Measurements from ENCODE around the gene ZNF646. TPM values are rescaled to one million over a fixed set of nuclear protein-coding genes. Genes with fewer than 3 reads are reported as not detected.

ZNF646 gene
- total and polyA plus RNA-seq, 7 experiments from 2014 or later, result 3.9 to 49.1 (median 23.9) TPM

GRCh38 chr16:31078597-31079341 is 4.5 kb downstream of the ZNF646 start:
- no peak for DNase-seq
- POLR2A ChIA-PET, result interaction anchor here (0.6 to 2.0 kb wide), 3 partner anchors 13 to 101 kb away, joined by 3 to 6 read pairs (median 3); partner anchors contain the start of gene FUS
- no peaks in the 10 kb centered on the region for H3K27me3 ChIP-seq (ENCODE audit: control insufficient read depth in 2 of 2, insufficient read depth in 2 of 2, low read length in 2 of 2)
- intact Hi-C loops (cut with micrococcal nuclease), result no loop called here
- H3K27ac Mint-ChIP-seq, result peak overlapping the region in 1 of 9 donors; percentile 25
- peaks cover 0 to 5% of the 10 kb centered on the region in 2 donors for H3K4me1 ChIP-seq (ENCODE audit: control insufficient read depth in 2 of 2, insufficient read depth in 2 of 2, low read length in 2 of 2)
- peaks cover 0 to 35% (median 11%) of the 10 kb centered on the region in 5 donors for H3K36me3 Mint-ChIP-seq
- H3K27me3 Mint-ChIP-seq, result no peaks in the 10 kb centered on the region
- peaks cover 0 to 1% (median 0%) of the 10 kb centered on the region in 11 donors for H3K9me3 Mint-ChIP-seq
- ATAC-seq, result no peak
- CTCF ChIA-PET, result no interaction called here
- H3K4me1 Mint-ChIP-seq, result peaks cover 20 to 52% (median 34%) of the 10 kb centered on the region in 7 donors
- no peak overlapping the region for H3K27ac ChIP-seq (ENCODE audit: low read depth, low read length)
- H3K9me3 ChIP-seq (ENCODE audit: control insufficient read depth in 2 of 3, low read length in 3 of 3), result no peaks in the 10 kb centered on the region
- no peak overlapping the region for H3K4me3 ChIP-seq (ENCODE audit: low read length)
- peaks cover 0 to 81% (median 17%) of the 10 kb centered on the region in 3 experiments for H3K36me3 ChIP-seq (ENCODE audit: control insufficient read depth in 2 of 3, insufficient read depth in 3 of 3, low read length in 3 of 3)
- peak overlapping the region in 1 of 10 donors; percentile 56 for H3K4me3 Mint-ChIP-seq

DNA sequence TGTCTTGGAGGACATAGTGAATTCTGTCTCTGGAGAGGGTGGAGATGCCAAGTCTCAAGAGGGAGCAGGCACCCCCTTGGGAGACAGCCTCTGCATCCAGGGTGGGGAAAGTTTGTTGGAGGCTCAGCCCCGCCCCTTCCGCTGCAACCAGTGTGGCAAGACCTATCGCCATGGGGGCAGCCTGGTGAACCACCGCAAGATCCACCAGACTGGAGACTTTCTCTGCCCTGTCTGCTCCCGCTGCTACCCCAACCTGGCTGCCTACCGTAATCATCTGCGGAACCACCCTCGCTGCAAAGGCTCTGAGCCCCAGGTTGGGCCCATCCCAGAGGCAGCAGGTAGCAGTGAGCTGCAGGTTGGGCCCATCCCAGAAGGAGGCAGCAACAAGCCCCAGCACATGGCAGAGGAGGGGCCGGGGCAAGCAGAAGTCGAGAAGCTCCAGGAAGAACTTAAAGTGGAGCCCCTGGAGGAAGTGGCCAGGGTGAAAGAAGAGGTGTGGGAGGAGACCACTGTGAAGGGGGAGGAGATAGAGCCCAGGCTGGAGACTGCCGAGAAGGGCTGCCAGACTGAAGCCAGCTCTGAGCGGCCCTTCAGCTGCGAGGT is 5.2 kb downstream of the ZNF646 start:
- Histone ChIP-seq H3K9me3 (ENCODE audit: control insufficient read depth in 2 of 3, low read length in 3 of 3) (no peaks in the 10 kb centered on the region), H3K27ac (ENCODE audit: low read depth, low read length) (no peak overlapping the region), H3K27me3 (ENCODE audit: control insufficient read depth in 2 of 2, insufficient read depth in 2 of 2, low read length in 2 of 2) (no peaks in the 10 kb centered on the region), H3K4me1 (ENCODE audit: control insufficient read depth in 2 of 2, insufficient read depth in 2 of 2, low read length in 2 of 2) (peaks cover 0 to 5% of the 10 kb centered on the region in 2 donors), H3K4me3 (ENCODE audit: low read length) (no peak overlapping the region), H3K36me3 (ENCODE audit: control insufficient read depth in 2 of 3, insufficient read depth in 3 of 3, low read length in 3 of 3) (peaks cover 0 to 84% (median 17%) of the 10 kb centered on the region in 3 experiments)
- peaks cover 20 to 51% (median 34%) of the 10 kb centered on the region in 7 donors for H3K4me1 Mint-ChIP-seq
- peaks cover 0 to 35% (median 11%) of the 10 kb centered on the region in 5 donors for H3K36me3 Mint-ChIP-seq
- no peak for DNase-seq
- no peak overlapping the region for H3K27ac Mint-ChIP-seq
- H3K4me3 Mint-ChIP-seq, result no peak overlapping the region
- ChIA-PET CTCF (no interaction called here), POLR2A (interaction anchor here (0.6 to 2.0 kb wide), 3 partner anchors 13 to 100 kb away, joined by 3 to 6 read pairs (median 3); partner anchors contain the start of gene FUS)
- intact Hi-C loops (cut with micrococcal nuclease), result no loop called here
- no peak for ATAC-seq
- H3K9me3 Mint-ChIP-seq, result peaks cover 0 to 1% (median 0%) of the 10 kb centered on the region in 11 donors
- H3K27me3 Mint-ChIP-seq, result no peaks in the 10 kb centered on the region

DNA sequence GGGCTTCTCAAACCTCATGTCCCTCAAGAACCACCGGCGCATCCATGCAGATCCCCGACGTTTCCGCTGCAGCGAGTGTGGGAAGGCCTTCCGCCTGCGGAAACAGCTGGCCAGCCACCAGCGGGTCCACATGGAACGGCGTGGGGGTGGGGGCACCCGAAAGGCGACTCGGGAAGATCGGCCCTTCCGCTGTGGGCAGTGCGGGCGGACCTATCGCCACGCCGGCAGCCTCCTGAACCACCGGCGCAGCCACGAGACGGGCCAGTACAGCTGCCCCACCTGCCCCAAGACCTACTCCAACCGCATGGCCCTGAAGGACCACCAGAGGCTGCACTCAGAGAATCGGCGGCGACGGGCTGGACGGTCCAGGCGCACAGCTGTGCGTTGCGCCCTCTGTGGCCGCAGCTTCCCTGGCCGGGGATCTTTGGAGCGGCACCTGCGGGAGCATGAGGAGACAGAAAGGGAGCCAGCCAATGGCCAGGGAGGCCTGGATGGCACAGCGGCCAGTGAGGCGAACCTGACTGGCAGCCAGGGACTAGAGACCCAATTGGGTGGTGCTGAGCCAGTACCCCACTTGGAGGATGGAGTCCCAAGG is 5.9 kb downstream of the ZNF646 start:
- ATAC-seq (no peak), DNase-seq (no peak)
- Histone ChIP-seq H3K9me3 (ENCODE audit: control insufficient read depth in 2 of 3, low read length in 3 of 3) (no peaks in the 10 kb centered on the region), H3K27me3 (ENCODE audit: control insufficient read depth in 2 of 2, insufficient read depth in 2 of 2, low read length in 2 of 2) (no peaks in the 10 kb centered on the region), H3K27ac (ENCODE audit: low read depth, low read length) (no peak overlapping the region), H3K4me1 (ENCODE audit: control insufficient read depth in 2 of 2, insufficient read depth in 2 of 2, low read length in 2 of 2) (no peaks in the 10 kb centered on the region), H3K36me3 (ENCODE audit: control insufficient read depth in 2 of 3, insufficient read depth in 3 of 3, low read length in 3 of 3) (peaks cover 0 to 90% (median 17%) of the 10 kb centered on the region in 3 experiments), H3K4me3 (ENCODE audit: low read length) (no peak overlapping the region)
- Mint-ChIP-seq H3K4me1 (peaks cover 13 to 44% (median 27%) of the 10 kb centered on the region in 7 donors), H3K4me3 (no peak overlapping the region), H3K9me3 (no peaks in the 10 kb centered on the region), H3K27me3 (no peaks in the 10 kb centered on the region), H3K27ac (no peak overlapping the region), H3K36me3 (peaks cover 0 to 35% (median 11%) of the 10 kb centered on the region in 5 donors)
- intact Hi-C loops (cut with micrococcal nuclease), result no loop called here
- ChIA-PET CTCF (no interaction called here), POLR2A (interaction anchor here (0.6 to 2.0 kb wide), 4 partner anchors 12 to 1265 kb away, joined by 3 to 6 read pairs (median 4); partner anchors contain the start of gene FUS)

DNA sequence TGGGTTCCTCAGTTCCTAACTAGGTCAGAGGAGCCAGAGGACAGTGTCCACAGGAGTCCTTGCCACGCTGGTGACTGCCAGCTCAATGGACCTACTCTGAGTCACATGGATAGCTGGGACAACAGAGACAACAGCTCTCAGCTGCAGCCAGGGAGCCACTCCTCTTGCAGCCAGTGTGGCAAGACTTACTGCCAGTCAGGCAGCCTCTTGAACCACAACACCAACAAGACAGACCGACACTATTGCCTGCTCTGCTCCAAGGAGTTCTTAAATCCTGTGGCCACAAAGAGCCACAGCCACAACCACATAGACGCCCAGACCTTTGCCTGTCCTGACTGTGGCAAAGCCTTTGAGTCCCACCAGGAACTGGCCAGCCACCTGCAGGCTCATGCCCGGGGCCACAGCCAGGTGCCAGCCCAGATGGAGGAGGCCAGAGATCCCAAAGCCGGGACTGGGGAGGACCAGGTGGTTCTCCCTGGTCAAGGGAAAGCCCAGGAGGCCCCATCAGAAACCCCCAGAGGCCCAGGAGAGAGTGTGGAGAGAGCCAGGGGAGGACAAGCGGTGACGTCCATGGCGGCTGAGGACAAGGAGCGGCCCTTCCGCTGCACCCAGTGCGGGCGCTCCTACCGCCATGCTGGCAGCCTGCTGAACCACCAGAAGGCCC is 6.7 kb downstream of the ZNF646 start:
- H3K27me3 Mint-ChIP-seq, result no peaks in the 10 kb centered on the region
- Histone ChIP-seq H3K9me3 (ENCODE audit: control insufficient read depth in 2 of 3, low read length in 3 of 3) (no peaks in the 10 kb centered on the region), H3K4me1 (ENCODE audit: control insufficient read depth in 2 of 2, insufficient read depth in 2 of 2, low read length in 2 of 2) (no peaks in the 10 kb centered on the region), H3K36me3 (ENCODE audit: control insufficient read depth in 2 of 3, insufficient read depth in 3 of 3, low read length in 3 of 3) (peaks cover 0 to 98% (median 17%) of the 10 kb centered on the region in 3 experiments), H3K27ac (ENCODE audit: low read depth, low read length) (no peak overlapping the region), H3K4me3 (ENCODE audit: low read length) (no peak overlapping the region), H3K27me3 (ENCODE audit: control insufficient read depth in 2 of 2, insufficient read depth in 2 of 2, low read length in 2 of 2) (no peaks in the 10 kb centered on the region)
- CTCF ChIA-PET, result no interaction called here
- peak overlapping the region in 1 of 9 donors; percentile 36 for H3K27ac Mint-ChIP-seq
- DNase-seq (no peak), ATAC-seq (no peak)
- peaks cover 0 to 38% (median 11%) of the 10 kb centered on the region in 5 donors for H3K36me3 Mint-ChIP-seq
- H3K9me3 Mint-ChIP-seq, result no peaks in the 10 kb centered on the region
- POLR2A ChIA-PET, result interaction anchor here (0.6 to 2.0 kb wide), 3 partner anchors 99 to 1265 kb away, joined by 3 to 6 read pairs (median 4); partner anchors contain the start of gene FUS
- intact Hi-C loops (cut with micrococcal nuclease), result no loop called here
- H3K4me1 Mint-ChIP-seq, result peaks cover 9 to 41% (median 25%) of the 10 kb centered on the region in 7 donors
- H3K4me3 Mint-ChIP-seq, result no peak overlapping the region

GRCh38 chr16:31081428-31082351 is 7.5 kb downstream of the ZNF646 start:
- intact Hi-C loops (cut with micrococcal nuclease), result no loop called here
- Mint-ChIP-seq H3K27ac (peak overlapping the region in 4 of 9 donors; percentile 43 to 74 (median 56)), H3K36me3 (peaks cover 0 to 32% (median 11%) of the 10 kb centered on the region in 5 donors), H3K4me1 (peaks cover 8 to 41% (median 20%) of the 10 kb centered on the region in 7 donors), H3K27me3 (no peaks in the 10 kb centered on the region), H3K4me3 (peak overlapping the region in 1 of 10 donors; percentile 53), H3K9me3 (no peaks in the 10 kb centered on the region)
- no peak for DNase-seq
- POLR2A ChIA-PET, result no interaction called here
- ATAC-seq, result no peak
- no peaks in the 10 kb centered on the region for H3K27me3 ChIP-seq (ENCODE audit: control insufficient read depth in 2 of 2, insufficient read depth in 2 of 2, low read length in 2 of 2)
- H3K4me1 ChIP-seq (ENCODE audit: control insufficient read depth in 2 of 2, insufficient read depth in 2 of 2, low read length in 2 of 2), result no peaks in the 10 kb centered on the region
- CTCF ChIA-PET, result no interaction called here
- H3K4me3 ChIP-seq (ENCODE audit: low read length), result no peak overlapping the region
- peaks cover 0 to 99% (median 17%) of the 10 kb centered on the region in 3 experiments for H3K36me3 ChIP-seq (ENCODE audit: control insufficient read depth in 2 of 3, insufficient read depth in 3 of 3, low read length in 3 of 3)
- H3K27ac ChIP-seq (ENCODE audit: low read depth, low read length), result no peak overlapping the region
- no peaks in the 10 kb centered on the region for H3K9me3 ChIP-seq (ENCODE audit: control insufficient read depth in 2 of 3, low read length in 3 of 3)
